ENCODE measurements around the gene RPS21.
"Not testable (repeated sequence)": the region's sequence is repeated elsewhere in the genome, so short reads cannot be mapped to it uniquely, and the experiment has no call there.

GRCh38 chr20:62373631-62374179 is 13.2 kb upstream of the RPS21 start:
- not testable (repeated sequence) for TF ChIP-seq CTCF (IDR thresholded peaks at IDR 0.05; ENCODE audit: insufficient read depth, low read length); REST (IDR thresholded peaks at IDR 0.05; ENCODE audit: insufficient replicate concordance, low read depth)
